Urinary bladder (tissue), 4 donors: ENCODE data around the gene ATL3. TPM values are rescaled to one million over a fixed set of nuclear protein-coding genes. Genes with fewer than 3 reads are reported as not detected.
"Not testable (repeated sequence)": the region's sequence is repeated elsewhere in the genome, so short reads cannot be mapped to it uniquely, and the experiment has no call there.

ENCODE experiments used
- DNase-seq: peaks from one replicate; pipeline ENCODE4 v3.0.0-alpha.2; 2015; ENCODE audit errors: extremely low spot score
- H3K27ac ChIP-seq: one replicate; pipeline ENCODE4 v1.5.1; 2013; ENCODE audit warnings: low read depth, mild to moderate bottlenecking, moderate library complexity
- H3K36me3 ChIP-seq: one replicate; pipeline ENCODE4 v1.6.1; 2013; ENCODE audit warnings: mild to moderate bottlenecking, moderate library complexity; ENCODE audit not compliant: insufficient read depth
- H3K4me1 ChIP-seq: one replicate; pipeline ENCODE4 v1.6.1; 2013; ENCODE audit warnings: mild to moderate bottlenecking, moderate library complexity; ENCODE audit not compliant: insufficient read depth
- H3K4me3 ChIP-seq: one replicate; pipeline ENCODE4 v1.5.1; 2013; ENCODE audit warnings: low read depth, low read length
- WGBS: extraction: QIAGEN DNeasy Blood & Tissue Kit; methylation state at CpG from one replicate; pipeline ENCODE4 v1.1.7; 2013; 5-methylcytosine and 5-hydroxymethylcytosine counted together
- polyA plus RNA-seq: library from polyadenylated mRNA; stranded (reverse); fragments of 200-250 nt; gene quantifications from one replicate; pipeline ENCODE4 v1.2.3, GENCODE V29; 2013
- total RNA-seq: library from RNA; depleted of rRNA; stranded (reverse); fragments of >200 nt; gene quantifications from one replicate; pipeline ENCODE4 v1.2.3, GENCODE V29; 2014
- donor health status: healthy with polysubstance abuse.
- donor health status: healthy.

Gene ATL3
- total and polyA plus RNA-seq, 2 donors, result 34.7 to 145 TPM

DNA sequence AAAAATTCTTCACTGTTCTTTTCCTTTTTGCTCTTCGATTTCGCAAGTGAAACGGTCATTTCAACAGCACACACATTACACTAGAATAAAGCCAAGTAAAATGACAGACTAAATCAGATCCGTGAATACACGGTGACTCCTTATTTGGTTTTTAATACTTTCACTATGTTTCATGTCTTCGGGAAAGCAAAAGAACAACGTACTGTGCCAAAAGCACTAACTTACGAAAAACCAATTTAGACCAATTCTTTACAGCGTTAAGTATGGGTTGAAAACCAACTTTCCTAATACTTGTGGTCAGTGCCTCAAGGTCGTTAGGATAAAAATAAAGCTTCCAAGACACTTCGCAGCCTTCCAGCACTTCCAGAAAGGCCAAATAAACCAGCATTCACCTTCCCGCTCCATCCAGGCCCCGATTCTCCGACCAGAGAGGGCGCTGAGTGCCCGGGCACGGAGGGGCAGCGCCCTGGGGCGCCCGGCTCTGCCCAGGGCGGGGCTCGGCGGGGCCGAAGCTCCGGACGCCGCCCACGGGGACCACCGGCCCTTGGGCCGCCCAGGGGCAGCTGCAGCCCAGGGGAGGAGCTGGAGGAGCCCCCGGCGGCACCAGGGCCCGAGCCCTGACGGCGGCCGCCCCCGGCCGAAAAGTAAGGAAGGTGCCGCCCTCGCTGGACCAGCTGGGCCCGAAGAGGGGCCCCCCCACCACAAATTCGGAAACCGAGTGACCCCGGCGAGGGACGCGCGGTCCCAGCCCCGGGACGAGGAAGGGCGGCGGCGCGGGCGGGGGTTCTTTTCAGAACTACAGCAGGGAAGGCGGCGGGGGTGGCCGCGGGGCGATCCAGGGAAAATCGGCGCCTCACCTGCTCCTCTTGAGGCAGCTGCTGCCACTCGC, 499 bp downstream of the ATL3 start:
- no peaks in the 10 kb centered on the region for H3K36me3 ChIP-seq
- no peaks in the 10 kb centered on the region for H3K4me1 ChIP-seq
- peak overlapping the region; percentile 95 for H3K27ac ChIP-seq
- WGBS, result 1% methylated on average over 63 of the region's 63 CpGs
- DNase-seq, result no peak
- peak overlapping the region; percentile 84 for H3K4me3 ChIP-seq

DNA sequence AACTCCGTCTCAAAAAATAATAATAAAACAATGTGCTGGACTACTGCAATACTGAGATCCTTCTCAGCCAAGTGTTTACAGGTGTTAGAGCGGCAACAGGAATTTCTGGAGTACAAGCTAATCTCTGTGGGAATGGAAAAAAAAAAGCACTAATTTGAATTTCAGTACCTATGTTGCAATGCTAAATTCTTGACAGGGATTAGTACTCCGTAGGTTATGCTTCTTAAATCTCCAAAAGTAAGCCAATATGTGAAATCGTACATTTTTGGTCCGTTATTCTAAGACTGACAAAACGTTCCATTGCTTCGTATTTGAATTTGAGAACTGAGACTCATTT, 1.1 kb downstream of the ATL3 start:
- H3K4me3 ChIP-seq, result peak overlapping the region; percentile 84
- 38% methylated on average over 7 of the region's 7 CpGs for WGBS
- H3K36me3 ChIP-seq, result no peaks in the 10 kb centered on the region
- no peak overlapping the region for H3K27ac ChIP-seq
- no peaks in the 10 kb centered on the region for H3K4me1 ChIP-seq
- DNase-seq, result no peak

DNA sequence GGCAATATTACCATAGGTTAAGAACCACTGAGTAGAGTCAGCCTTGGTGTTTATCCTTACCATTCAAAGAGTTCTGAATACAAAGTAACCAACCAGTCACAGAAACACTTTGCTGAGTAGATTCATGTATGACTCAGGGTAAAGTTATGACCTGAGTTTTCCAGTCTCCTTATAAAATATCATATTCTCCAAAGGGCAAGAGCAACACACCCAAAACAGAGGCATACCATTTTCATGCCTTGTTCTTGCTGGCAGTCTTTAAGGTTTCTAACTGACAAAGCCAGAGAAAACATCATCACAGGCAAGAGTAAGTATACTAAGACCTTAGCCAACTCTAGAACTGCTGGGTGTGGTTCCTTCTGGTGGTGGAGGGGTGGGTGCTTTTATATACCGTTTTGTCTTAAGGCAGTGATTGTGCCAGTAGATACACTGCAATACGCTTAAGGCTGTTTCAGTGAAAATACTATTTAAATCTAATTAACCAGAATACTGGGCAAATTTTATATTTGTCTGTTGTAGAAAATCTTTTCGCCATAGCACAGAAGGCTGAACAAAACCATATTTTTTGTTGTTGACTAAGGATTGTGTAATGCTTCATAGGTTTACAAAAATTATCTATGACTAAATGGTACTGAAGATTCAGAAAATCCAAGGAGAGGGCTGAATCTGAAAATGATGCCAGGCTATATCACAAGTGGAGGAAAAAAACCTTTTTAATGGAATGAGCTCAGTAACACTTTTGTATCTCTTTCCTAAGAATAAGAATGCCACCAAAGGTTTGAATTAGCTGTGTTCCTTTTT, 3.0 kb downstream of the ATL3 start:
- H3K4me3 ChIP-seq, result no peak overlapping the region

DNA sequence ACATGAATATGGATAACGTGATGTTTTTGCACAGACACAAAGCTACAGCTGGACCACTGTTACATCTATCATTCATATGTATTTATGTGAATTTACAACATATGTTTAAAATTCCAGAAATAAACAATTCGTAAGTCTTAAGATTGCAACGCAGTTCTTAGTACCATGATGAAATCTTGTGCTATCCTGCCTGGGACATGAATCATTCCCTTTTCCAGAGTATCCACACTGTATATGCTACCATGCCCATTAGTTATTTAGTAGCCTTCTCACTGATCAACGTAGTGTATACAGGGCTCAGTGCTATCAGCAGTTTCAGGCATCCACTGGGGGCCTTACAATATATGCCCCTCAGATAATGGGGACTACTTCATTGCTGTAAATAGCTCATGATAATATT, 4.3 kb downstream of the ATL3 start:
- Histone ChIP-seq H3K4me3 (no peak overlapping the region), H3K36me3 (no peaks in the 10 kb centered on the region), H3K4me1 (no peaks in the 10 kb centered on the region), H3K27ac (no peak overlapping the region)
- DNase-seq, result no peak
- 47% methylated on average over 4 of the region's 4 CpGs for WGBS

More for the DNA sequence above, 3.0 kb downstream of the ATL3 start:
- no peaks in the 10 kb centered on the region for H3K36me3 ChIP-seq
- no peak for DNase-seq
- peak overlapping the region; percentile 46 for H3K27ac ChIP-seq
- H3K4me1 ChIP-seq, result no peaks in the 10 kb centered on the region
- 51% methylated on average over 3 of the region's 3 CpGs for WGBS

DNA sequence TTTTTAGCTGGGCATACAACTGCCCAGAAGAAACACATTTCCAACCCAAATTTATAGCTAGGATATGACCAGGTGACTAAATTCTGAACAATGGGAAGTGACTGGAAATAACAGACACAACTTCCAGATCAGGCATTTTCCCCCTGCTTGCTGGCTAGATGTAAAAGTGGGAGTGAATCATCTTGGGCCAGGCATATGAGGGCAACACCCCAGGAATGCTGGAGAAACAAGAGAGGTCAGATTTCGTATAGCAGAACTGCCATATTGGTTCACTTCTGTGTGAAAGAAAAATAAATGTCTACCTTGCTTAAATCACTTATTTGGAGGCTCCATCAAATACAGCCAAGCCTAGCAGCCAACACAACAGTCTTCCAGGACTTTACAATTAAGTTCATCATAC, 7.4 kb downstream of the ATL3 start:
- no peak for DNase-seq
- no peak overlapping the region for H3K27ac ChIP-seq
- H3K4me1 ChIP-seq, result no peaks in the 10 kb centered on the region
- no peak overlapping the region for H3K4me3 ChIP-seq
- peaks cover 1% of the 10 kb centered on the region for H3K36me3 ChIP-seq
- 2% methylated on average over 1 of the region's 1 CpG for WGBS

DNA sequence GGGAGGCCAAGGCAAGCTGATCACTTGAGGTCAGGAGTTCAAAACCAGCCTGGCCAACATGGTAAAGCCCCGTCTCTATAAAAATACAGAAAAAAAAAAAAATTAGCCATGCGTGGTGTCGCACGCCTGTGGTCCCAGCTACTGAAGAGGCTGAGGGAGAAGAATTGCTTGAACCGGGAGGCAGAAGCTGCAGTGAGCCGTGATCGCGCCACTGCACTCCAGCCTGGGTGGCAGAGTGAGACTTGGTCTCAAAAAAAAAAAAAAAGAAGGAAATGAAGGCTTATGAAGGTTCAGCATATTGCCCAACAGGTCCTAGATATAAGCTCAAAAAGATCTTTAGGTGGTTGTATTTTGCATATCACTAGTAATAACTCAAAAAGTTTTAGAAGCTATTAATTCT, 10.2 kb downstream of the ATL3 start:
- WGBS, result 94% methylated on average over 8 of the region's 8 CpGs
- Histone ChIP-seq H3K27ac (no peak overlapping the region), H3K36me3 (peaks cover 1% of the 10 kb centered on the region), H3K4me1 (no peaks in the 10 kb centered on the region), H3K4me3 (no peak overlapping the region)
- DNase-seq, result no peak

DNA sequence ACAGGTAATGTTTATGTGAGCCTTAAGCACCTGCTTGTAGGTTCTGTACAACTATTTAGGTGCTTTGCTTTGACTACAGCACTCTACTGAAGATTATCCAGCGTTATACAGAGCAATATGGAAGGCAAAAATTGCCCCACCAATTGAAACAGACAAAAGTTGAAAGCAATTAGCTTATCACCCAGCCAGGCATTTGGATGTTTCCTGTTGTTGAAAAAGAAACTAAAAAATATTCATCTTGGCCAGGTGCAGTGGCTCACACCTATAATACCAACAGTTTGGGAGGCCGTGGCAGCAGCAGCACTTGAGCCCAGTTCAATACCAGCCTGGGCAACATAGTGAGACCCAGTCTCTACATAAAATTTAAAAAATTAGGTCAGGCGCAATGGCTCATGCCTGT, 18.5 kb downstream of the ATL3 start:
- Histone ChIP-seq H3K36me3 (no peaks in the 10 kb centered on the region), H3K27ac (no peak overlapping the region), H3K4me1 (no peaks in the 10 kb centered on the region), H3K4me3 (no peak overlapping the region)
- 93% methylated on average over 3 of the region's 3 CpGs for WGBS
- no peak for DNase-seq

DNA sequence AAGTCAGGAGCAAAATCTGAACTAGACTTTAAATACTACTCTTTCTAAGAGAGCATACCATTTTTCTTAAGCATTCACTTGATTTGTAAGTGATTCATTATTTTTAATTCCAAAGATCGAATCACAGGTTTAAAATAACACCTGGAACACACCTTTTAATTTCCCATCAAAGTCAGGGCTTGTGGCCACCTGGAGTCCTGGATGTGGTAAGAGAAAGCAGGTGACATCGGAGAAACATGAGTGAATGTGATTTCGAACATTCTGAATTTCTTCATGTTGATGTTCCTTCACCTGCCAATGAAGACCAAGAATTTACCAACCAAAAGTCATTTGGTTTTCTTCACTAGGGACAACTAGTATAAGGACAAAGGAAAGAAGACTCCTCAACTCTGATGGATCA, 28.0 kb downstream of the ATL3 start:
- H3K4me1 ChIP-seq, result no peaks in the 10 kb centered on the region
- no peak overlapping the region for H3K4me3 ChIP-seq
- WGBS, result 93% methylated on average over 3 of the region's 3 CpGs
- peaks cover 3% of the 10 kb centered on the region for H3K36me3 ChIP-seq
- no peak overlapping the region for H3K27ac ChIP-seq
- DNase-seq, result no peak

DNA sequence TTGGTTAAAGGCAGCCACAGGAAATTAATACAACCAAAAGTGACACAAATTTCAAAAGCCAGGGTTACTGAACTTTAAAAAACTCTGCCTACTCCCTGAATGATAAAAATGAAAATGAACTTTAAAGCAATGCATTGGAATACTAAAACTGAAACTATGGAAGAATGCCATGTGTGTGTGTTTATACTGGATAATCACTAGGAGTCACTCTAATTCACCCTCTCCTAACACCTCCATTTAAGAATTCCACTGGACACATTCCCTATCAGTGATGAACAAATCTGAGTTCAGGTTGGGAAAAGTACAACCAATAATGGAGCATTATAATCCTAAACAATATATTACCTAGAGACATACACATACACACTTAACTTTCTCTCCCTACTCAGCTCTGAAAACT, 29.4 kb downstream of the ATL3 start:
- DNase-seq, result no peak
- H3K4me3 ChIP-seq, result no peak overlapping the region
- H3K36me3 ChIP-seq, result peaks cover 3% of the 10 kb centered on the region
- no peaks in the 10 kb centered on the region for H3K4me1 ChIP-seq
- no peak overlapping the region for H3K27ac ChIP-seq

DNA sequence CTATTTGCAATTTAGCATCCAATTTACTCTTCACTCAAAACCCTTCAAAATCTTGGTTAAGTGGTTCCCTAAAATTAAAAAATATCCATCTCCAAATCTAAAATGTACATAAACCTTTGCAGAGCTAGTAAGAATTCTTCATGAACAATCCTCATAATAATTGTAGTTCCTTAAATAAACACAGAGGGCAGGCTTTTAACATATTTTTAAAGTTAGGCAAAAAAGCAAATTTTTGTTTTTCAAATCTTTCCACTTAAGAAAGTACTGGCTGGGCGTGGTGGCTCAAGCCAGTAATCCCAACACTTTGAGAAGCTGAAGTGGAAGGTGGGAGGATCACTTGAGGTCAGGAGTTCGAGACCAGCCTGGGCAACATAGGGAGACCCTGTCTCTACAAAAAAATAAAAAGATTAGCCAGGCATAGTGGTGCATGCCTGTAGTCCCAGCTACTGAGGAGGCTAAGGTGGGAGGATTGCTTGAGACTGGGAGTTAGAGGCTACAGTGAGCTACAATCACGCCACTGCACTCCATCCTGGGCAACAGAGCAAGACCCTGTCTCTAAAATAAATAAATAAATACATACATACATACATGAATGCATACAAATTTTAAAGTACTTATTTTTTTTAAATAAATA, 31.9 kb downstream of the ATL3 start:
- no peak overlapping the region for H3K27ac ChIP-seq
- H3K4me3 ChIP-seq, result no peak overlapping the region
- no peak for DNase-seq
- H3K4me1 ChIP-seq, result no peaks in the 10 kb centered on the region
- no peaks in the 10 kb centered on the region for H3K36me3 ChIP-seq
- 66% methylated on average over 3 of the region's 3 CpGs for WGBS

DNA sequence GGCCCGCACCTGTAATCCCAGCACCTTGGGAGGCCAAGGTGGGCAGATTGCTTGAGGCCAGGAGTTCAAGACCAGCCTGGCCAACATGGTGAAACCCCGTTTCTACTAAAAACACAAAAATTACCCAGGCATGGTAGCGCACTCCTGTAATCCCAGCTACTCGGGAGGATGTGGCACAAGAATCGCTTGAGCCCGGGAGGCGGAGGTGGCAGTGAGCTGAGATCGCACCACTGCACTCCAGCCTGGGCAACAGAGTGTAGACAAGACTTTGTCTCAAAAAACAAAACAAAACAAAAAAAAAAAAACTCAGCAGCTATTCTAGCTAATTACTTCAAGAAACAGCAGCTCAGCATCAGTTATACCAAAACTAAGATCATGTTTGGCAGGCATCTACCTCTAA, 32.7 kb downstream of the ATL3 start:
- 94% methylated on average over 8 of the region's 8 CpGs for WGBS
- not testable (repeated sequence) for H3K27ac ChIP-seq, H3K36me3 ChIP-seq, H3K4me1 ChIP-seq, DNase-seq, H3K4me3 ChIP-seq

DNA sequence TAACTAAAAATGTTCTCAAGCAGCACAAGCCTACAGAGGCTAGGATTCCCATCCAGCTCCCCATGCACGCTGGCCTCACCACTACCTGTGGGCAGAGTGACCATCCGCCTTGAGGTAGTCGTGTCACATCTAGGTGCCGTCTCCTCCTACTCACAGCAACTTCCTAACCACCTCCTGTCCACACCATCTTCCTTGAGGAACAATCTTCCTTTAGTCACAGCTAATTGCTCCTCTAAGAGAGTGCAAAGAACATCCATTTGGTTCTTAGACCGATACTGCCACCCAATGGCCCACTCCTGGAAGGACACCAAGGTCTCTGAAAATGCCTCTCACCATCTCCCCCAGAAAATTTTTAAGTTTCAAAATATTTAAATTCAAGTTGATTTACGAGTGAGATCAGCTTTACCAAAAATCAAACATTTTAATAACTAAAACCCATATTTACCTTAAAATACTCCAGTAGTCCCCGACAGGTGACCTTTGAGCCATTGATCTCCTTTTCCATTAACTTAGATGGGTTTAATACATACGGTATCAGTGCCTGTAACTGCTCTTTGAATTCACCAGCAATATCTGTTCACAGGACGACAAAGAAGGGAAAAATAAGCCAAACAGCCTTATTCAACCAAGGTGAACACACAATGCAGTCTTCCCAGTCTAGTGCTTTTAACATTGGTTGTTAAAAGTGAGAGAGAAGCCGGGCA, 35.3 kb downstream of the ATL3 start:
- H3K4me3 ChIP-seq, result no peak overlapping the region
- no peak overlapping the region for H3K27ac ChIP-seq
- H3K36me3 ChIP-seq, result no peaks in the 10 kb centered on the region
- H3K4me1 ChIP-seq, result no peaks in the 10 kb centered on the region
- 64% methylated on average over 10 of the region's 10 CpGs for WGBS
- no peak for DNase-seq

DNA sequence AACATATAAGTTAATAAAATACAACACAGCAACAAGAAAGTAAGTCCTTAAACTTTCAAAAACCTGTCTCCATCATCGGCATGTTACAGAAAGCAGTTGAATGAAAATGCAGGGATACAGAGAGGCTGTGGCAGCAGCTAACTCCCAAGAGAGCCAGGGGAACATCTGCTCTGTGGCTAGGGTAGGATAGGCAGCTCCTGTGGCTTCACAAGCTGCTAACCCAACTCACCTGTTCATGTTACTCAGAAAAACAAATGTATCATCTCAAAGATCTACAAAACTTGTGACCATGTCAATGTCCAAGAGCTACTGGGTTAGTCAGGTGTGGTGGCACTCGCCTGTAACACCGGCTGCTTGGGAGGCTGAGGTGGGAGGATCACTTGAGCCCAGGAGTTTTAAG, 41.8 kb downstream of the ATL3 start:
- WGBS, result 96% methylated on average over 3 of the region's 3 CpGs
- Histone ChIP-seq H3K4me1 (no peaks in the 10 kb centered on the region), H3K4me3 (no peak overlapping the region), H3K36me3 (peaks cover 4% of the 10 kb centered on the region), H3K27ac (no peak overlapping the region)
- DNase-seq, result no peak
